ENCODE data around the gene PDE6C.

DNA sequence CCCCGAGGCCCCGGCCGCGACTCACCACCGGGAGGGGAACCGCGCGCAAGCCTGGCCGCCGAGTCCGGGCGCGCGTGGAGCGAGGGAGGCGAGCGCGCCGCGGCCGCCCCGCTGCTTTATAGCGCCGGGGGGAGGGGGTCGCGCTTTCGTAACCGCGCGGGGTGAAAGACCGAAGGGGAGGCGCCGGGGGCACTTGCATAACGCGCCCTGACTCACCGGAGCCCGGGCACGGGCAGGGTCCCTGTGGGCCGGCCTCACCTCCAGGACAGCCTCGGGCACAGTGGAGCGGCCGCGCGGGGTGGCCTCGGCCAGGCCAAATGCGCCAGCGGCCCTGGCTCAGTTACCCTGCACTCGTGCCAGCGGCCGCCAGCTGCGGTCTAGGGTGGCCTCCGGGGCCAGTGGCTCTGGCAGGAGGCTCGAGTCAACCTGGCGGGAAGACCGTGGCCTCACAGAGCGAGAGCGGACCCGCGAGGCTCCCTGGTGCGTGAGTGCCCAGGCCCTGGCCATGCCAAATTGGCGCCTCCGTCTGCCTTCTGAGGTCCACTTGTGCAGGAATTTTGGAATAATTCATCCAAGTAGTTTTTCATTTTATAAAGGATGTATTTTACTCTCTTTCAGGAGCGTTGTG is 11.1 kb upstream of the PDE6C start, which contains the start of gene RBP4:
- no peak for TF ChIP-seq POLR2AphosphoS5 (IDR thresholded peaks at IDR 0.05)
- TF ChIP-seq, protein P1, sequence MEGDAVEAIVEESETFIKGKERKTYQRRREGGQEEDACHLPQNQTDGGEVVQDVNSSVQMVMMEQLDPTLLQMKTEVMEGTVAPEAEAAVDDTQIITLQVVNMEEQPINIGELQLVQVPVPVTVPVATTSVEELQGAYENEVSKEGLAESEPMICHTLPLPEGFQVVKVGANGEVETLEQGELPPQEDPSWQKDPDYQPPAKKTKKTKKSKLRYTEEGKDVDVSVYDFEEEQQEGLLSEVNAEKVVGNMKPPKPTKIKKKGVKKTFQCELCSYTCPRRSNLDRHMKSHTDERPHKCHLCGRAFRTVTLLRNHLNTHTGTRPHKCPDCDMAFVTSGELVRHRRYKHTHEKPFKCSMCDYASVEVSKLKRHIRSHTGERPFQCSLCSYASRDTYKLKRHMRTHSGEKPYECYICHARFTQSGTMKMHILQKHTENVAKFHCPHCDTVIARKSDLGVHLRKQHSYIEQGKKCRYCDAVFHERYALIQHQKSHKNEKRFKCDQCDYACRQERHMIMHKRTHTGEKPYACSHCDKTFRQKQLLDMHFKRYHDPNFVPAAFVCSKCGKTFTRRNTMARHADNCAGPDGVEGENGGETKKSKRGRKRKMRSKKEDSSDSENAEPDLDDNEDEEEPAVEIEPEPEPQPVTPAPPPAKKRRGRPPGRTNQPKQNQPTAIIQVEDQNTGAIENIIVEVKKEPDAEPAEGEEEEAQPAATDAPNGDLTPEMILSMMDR (IDR thresholded peaks at IDR 0.05) = no peak
